ENCODE results near the gene GCN1. TPM values are rescaled to one million over a fixed set of nuclear protein-coding genes. Genes with fewer than 3 reads are reported as not detected.

Gene GCN1
- total RNA-seq, 1 donor from 2014 or later, result 114 TPM

DNA sequence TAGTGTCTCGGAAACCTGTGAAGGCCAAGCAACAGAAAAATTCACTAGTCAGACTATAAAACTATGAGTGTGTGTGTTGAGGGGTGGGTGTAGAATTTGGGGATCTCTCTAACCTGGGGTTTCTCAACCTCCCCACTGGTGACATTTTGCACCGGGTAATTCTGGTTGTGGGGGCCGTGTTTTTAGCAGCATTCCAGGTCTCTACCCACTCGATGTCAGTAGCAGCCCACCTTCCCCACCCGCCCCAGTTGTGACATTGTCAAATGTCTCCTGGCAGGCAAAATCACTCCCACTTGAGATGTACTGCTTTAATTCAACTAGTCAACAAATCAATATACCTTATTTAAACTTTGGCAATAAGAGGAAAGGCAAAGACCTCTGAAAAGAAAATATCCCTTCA, 4.1 kb downstream of the GCN1 start:
- Mint-ChIP-seq H3K27me3 (ENCODE audit: low read depth) (no peaks in the 10 kb centered on the region), H3K9me3 (no peaks in the 10 kb centered on the region), H3K36me3 (ENCODE audit: low read depth) (peaks cover 12% of the 10 kb centered on the region)

DNA sequence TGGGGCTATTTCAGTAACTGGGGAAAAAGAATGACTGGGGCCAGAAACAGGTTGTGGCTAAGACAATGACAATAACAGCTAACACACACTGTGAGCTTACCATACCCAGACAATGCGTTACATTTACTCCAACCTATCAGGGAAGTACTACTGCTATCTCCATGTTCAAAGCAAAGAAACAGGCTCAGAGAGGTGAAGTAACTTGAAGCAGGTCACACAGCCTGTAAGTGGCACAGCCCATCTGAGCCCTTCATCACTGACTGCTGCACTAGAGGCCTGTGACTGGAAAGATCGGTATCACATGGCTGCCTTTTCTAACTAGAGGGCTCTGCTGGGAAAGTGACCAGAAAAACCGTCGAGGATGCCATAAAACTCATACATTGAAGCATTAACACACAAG, 7.9 kb downstream of the GCN1 start:
- TF ChIP-seq CTCF (conservative IDR thresholded peaks at IDR 0.05), result no peak
- DNase-seq (ENCODE audit: low read depth, low spot score), result no peak
- peaks cover 15% of the 10 kb centered on the region for H3K36me3 Mint-ChIP-seq (ENCODE audit: low read depth)
- H3K27ac Mint-ChIP-seq (ENCODE audit: unreplicated experiment), result no peak overlapping the region
- H3K4me1 Mint-ChIP-seq, result peaks cover 1% of the 10 kb centered on the region
- no peaks in the 10 kb centered on the region for H3K27me3 Mint-ChIP-seq (ENCODE audit: low read depth)
- H3K4me3 Mint-ChIP-seq, result no peak overlapping the region
- H3K9me3 Mint-ChIP-seq, result no peaks in the 10 kb centered on the region

More for the DNA sequence above, 4.1 kb downstream of the GCN1 start:
- DNase-seq (ENCODE audit: low read depth, low spot score), result no peak
- Mint-ChIP-seq H3K4me3 (no peak overlapping the region), H3K4me1 (peaks cover 22% of the 10 kb centered on the region), H3K27ac (ENCODE audit: unreplicated experiment) (no peak overlapping the region)
- no peak for TF ChIP-seq CTCF (conservative IDR thresholded peaks at IDR 0.05)

DNA sequence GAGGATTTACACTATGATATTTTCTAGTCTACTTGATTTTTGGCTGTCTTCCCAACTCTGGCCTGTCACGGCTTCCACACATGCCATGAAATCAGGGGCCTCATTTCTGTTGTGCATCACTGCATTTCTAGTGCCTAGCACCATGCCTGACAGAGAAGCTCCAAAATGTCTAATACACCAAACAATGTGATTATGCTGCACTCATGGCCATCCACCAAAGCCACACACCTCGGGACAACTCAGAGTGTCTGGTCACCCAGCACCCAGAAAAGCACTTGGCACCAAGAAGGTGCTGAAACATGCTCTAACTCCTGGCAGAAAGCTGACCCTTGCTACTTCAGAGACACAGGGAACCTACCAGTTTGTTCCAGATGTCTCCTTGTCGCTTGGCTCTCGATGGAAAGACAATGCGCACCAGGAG, 11.3 kb downstream of the GCN1 start:
- no peaks in the 10 kb centered on the region for H3K9me3 Mint-ChIP-seq
- H3K4me3 Mint-ChIP-seq, result no peak overlapping the region
- no peaks in the 10 kb centered on the region for H3K27me3 Mint-ChIP-seq (ENCODE audit: low read depth)
- no peak for TF ChIP-seq CTCF (conservative IDR thresholded peaks at IDR 0.05)
- H3K36me3 Mint-ChIP-seq (ENCODE audit: low read depth), result peaks cover 20% of the 10 kb centered on the region
- peak overlapping the region; percentile 65 for H3K27ac Mint-ChIP-seq (ENCODE audit: unreplicated experiment)
- H3K4me1 Mint-ChIP-seq, result no peaks in the 10 kb centered on the region
- no peak for DNase-seq (ENCODE audit: low read depth, low spot score)

- TF ChIP-seq CTCF (conservative IDR thresholded peaks at IDR 0.05), result peak; percentile 38
- Mint-ChIP-seq H3K4me1 (no peaks in the 10 kb centered on the region), H3K27me3 (ENCODE audit: low read depth) (no peaks in the 10 kb centered on the region), H3K4me3 (no peak overlapping the region), H3K27ac (ENCODE audit: unreplicated experiment) (no peak overlapping the region), H3K36me3 (ENCODE audit: low read depth) (peaks cover 27% of the 10 kb centered on the region), H3K9me3 (no peaks in the 10 kb centered on the region)
- no peak for DNase-seq (ENCODE audit: low read depth, low spot score)
These were observed 12.4 kb downstream of the GCN1 start for GRCh38 chr12:120181991-120182631.

GRCh38 chr12:120180975-120181374, 13.5 kb downstream of the GCN1 start:
- H3K27ac Mint-ChIP-seq (ENCODE audit: unreplicated experiment), result no peak overlapping the region
- TF ChIP-seq CTCF (conservative IDR thresholded peaks at IDR 0.05), result no peak
- H3K4me1 Mint-ChIP-seq, result no peaks in the 10 kb centered on the region
- no peak overlapping the region for H3K4me3 Mint-ChIP-seq
- no peak for DNase-seq (ENCODE audit: low read depth, low spot score)
- no peaks in the 10 kb centered on the region for H3K9me3 Mint-ChIP-seq
- peaks cover 24% of the 10 kb centered on the region for H3K36me3 Mint-ChIP-seq (ENCODE audit: low read depth)
- H3K27me3 Mint-ChIP-seq (ENCODE audit: low read depth), result no peaks in the 10 kb centered on the region

All from neural crest cell (in vitro differentiated cells).